Measurements from ENCODE around the gene ZC3H12A.
A peak's percentile ranks its signal among the peaks of the same experiment; 100 is the strongest.

Gene ZC3H12A

GRCh38 chr1:37482796-37483744 lies 8.7 kb downstream of the ZC3H12A start:
- POLR2A ChIA-PET, result interaction anchor here (8.6 kb wide), 1 partner anchor 6 kb away, joined by 112 read pairs; the partner anchor contains the start of gene ZC3H12A
- TF ChIP-seq, protein P1, sequence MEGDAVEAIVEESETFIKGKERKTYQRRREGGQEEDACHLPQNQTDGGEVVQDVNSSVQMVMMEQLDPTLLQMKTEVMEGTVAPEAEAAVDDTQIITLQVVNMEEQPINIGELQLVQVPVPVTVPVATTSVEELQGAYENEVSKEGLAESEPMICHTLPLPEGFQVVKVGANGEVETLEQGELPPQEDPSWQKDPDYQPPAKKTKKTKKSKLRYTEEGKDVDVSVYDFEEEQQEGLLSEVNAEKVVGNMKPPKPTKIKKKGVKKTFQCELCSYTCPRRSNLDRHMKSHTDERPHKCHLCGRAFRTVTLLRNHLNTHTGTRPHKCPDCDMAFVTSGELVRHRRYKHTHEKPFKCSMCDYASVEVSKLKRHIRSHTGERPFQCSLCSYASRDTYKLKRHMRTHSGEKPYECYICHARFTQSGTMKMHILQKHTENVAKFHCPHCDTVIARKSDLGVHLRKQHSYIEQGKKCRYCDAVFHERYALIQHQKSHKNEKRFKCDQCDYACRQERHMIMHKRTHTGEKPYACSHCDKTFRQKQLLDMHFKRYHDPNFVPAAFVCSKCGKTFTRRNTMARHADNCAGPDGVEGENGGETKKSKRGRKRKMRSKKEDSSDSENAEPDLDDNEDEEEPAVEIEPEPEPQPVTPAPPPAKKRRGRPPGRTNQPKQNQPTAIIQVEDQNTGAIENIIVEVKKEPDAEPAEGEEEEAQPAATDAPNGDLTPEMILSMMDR (IDR thresholded peaks at IDR 0.05; ENCODE audit: control extremely low read depth, extremely low read depth, low read depth, missing control alignments), result no peak
- no peak for DNase-seq (ENCODE audit: extremely low spot score)
- CTCF ChIA-PET, result interaction anchor here (1.2 to 9.5 kb wide), 2 partner anchors 26 to 32 kb away, joined by 5 to 209 read pairs; partner anchors contain the start of gene MEAF6

GRCh38 chr1:37483785-37484184 lies 9.4 kb downstream of the ZC3H12A start:
- ChIA-PET POLR2A (interaction anchor here (8.6 kb wide), 1 partner anchor 7 kb away, joined by 112 read pairs; the partner anchor contains the start of gene ZC3H12A), CTCF (interaction anchor here (4.3 to 9.5 kb wide), 2 partner anchors 27 to 30 kb away, joined by 38 to 209 read pairs; partner anchors contain the start of gene MEAF6)
- no peak for DNase-seq (ENCODE audit: extremely low spot score)
- TF ChIP-seq, protein P1 (IDR thresholded peaks at IDR 0.05; ENCODE audit: control extremely low read depth, extremely low read depth, low read depth, missing control alignments), result no peak

GRCh38 chr1:37484325-37485051 lies 10.1 kb downstream of the ZC3H12A start:
- ChIA-PET POLR2A (interaction anchor here (0.5 to 8.6 kb wide), 3 partner anchors 8 to 15 kb away, joined by 5 to 112 read pairs (median 6); partner anchors contain the start of gene ZC3H12A), CTCF (interaction anchor here (1.0 to 9.5 kb wide), 5 partner anchors 8 to 99 kb away, joined by 3 to 209 read pairs (median 104); partner anchors contain the start of genes MEAF6 and ZC3H12A)
- TF ChIP-seq, protein P1 (IDR thresholded peaks at IDR 0.05; ENCODE audit: control extremely low read depth, extremely low read depth, low read depth, missing control alignments), result no peak
- DNase-seq (ENCODE audit: extremely low spot score), result no peak

DNA sequence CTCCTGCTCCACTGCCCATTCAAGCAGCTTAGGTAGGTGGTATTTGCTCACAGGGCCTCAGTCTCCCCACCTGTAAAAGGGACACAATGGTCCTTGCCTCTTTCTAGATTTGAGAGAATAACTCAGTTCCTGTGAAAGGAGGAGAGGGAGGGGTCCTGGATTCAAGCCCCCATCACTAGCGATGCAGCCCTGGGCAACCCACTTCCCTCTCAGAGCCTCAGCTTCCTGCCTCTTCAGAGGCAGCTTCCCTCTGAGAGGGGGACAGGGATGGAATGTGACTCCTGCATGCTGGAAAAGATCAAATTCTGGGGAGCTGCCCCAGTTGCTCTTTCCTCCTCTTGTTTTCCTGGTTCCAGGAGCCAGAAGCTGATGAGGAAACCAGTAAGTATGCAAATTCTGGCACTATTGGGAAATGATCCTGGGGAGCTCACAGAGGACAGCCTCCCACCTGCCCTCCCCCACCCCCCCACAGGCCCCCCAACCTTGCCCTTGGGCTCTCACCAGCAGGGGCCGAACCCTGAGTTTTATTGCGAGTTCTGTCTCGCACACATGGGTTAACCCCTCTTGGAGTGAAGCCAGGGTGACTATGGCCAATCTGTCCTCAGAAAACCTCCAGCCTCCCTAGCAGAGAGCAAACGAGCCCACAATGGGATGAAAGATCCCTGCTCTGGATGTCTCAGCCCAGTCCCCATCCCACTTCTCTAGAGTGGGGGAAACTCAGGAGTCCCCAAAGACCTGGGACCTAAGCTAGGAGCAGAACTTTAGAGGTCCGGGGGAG lies 11.7 kb downstream of the ZC3H12A start:
- DNase-seq (ENCODE audit: extremely low spot score), result no peak
- TF ChIP-seq, protein P1 (IDR thresholded peaks at IDR 0.05; ENCODE audit: control extremely low read depth, extremely low read depth, low read depth, missing control alignments), result no peak
- ChIA-PET POLR2A (interaction anchor here (0.6 to 8.6 kb wide), 3 partner anchors 9 to 17 kb away, joined by 3 to 112 read pairs (median 3); partner anchors contain the start of gene ZC3H12A), CTCF (interaction anchor here (0.8 to 9.5 kb wide), 14 partner anchors 10 to 196 kb away, joined by 3 to 209 read pairs (median 18); partner anchors contain the start of genes MEAF6 and ZC3H12A)

GRCh38 chr1:37486680-37487618 lies 12.6 kb downstream of the ZC3H12A start:
- CTCF ChIA-PET, result interaction anchor here (0.7 to 9.5 kb wide), 33 partner anchors 11 to 278 kb away, joined by 3 to 209 read pairs (median 5); partner anchors contain the start of genes EPHA10, GNL2, MEAF6 and ZC3H12A
- TF ChIP-seq, protein P1 (IDR thresholded peaks at IDR 0.05; ENCODE audit: control extremely low read depth, extremely low read depth, low read depth, missing control alignments), result peak; percentile 93
- POLR2A ChIA-PET, result interaction anchor here (0.6 to 8.6 kb wide), 5 partner anchors 10 to 586 kb away, joined by 3 to 112 read pairs (median 3); partner anchors contain the start of gene ZC3H12A
- peak; percentile 79 for DNase-seq (ENCODE audit: extremely low spot score)
